Measurements from ENCODE around the gene CSTF2T. TPM values are rescaled to one million over a fixed set of nuclear protein-coding genes. Genes with fewer than 3 reads are reported as not detected.

CSTF2T gene
- total and polyA plus RNA-seq, 2 of the 13 experiments (the other 11 are each of a cell fraction or from before 2014, with no cell fraction given): 1.4 to 7.2 TPM

- TF ChIP-seq, protein P1, sequence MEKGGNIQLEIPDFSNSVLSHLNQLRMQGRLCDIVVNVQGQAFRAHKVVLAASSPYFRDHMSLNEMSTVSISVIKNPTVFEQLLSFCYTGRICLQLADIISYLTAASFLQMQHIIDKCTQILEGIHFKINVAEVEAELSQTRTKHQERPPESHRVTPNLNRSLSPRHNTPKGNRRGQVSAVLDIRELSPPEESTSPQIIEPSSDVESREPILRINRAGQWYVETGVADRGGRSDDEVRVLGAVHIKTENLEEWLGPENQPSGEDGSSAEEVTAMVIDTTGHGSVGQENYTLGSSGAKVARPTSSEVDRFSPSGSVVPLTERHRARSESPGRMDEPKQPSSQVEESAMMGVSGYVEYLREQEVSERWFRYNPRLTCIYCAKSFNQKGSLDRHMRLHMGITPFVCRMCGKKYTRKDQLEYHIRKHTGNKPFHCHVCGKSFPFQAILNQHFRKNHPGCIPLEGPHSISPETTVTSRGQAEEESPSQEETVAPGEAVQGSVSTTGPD (CRISPR knock-in tag; IDR thresholded peaks at IDR 0.05): no peak
- no peak for TF ChIP-seq ZMAT3 (CRISPR knock-in tag; conservative IDR thresholded peaks at IDR 0.05)
These were observed 47.8 kb upstream of the CSTF2T start (continued) for GRCh38 chr10:51747216-51747615.

- intact Hi-C loops (cut with micrococcal nuclease; ENCODE audit: unreplicated experiment): no loop called here
- H3K4me3 ChIP-seq (replicated peaks in 1 of 3; ENCODE audit: insufficient read depth in 1 of 3, low read depth in 2 of 3, low read length in 3 of 3): no peak overlapping the region
- no peak overlapping the region for H3K9ac ChIP-seq (ENCODE audit: insufficient read depth, low read depth, low read length)
- in situ Hi-C loops (cut with HindIII; ENCODE audit: extremely low pct_ligation_motif_present, low pct_unique_long_range_greater_than_20kb): no loop called here
- H3K4me2 ChIP-seq (ENCODE audit: low read depth, low read length): no peak overlapping the region
- no peak overlapping the region for H3K27ac ChIP-seq (ENCODE audit: extremely low read length, insufficient read depth, low read length)
- no peak for ATAC-seq
- H3K4me1 ChIP-seq (ENCODE audit: insufficient read depth, low read length): no peaks in the 10 kb centered on the region
- WGBS (ENCODE audit: low lambda C conversion rate): 88% methylated on average over 2 of the region's 2 CpGs
- H3K36me3 ChIP-seq (replicated peaks in 1 of 2; ENCODE audit: control insufficient read depth in 1 of 2, insufficient read depth in 2 of 2, low read length in 2 of 2): no peaks in the 10 kb centered on the region
- CTCF ChIA-PET (ENCODE audit: low intra/inter-chr PET ratio, low total read pairs): no interaction called here
- no peak for DNase-seq (ENCODE audit: low spot score)
- no peaks in the 10 kb centered on the region for H3K9me3 ChIP-seq (ENCODE audit: low read length)
- H3K79me2 ChIP-seq (ENCODE audit: insufficient read depth, low read length): no peaks in the 10 kb centered on the region
- POLR2A ChIA-PET: no interaction called here
- no peak overlapping the region for H2AFZ ChIP-seq (ENCODE audit: low read length)
- no peaks in the 10 kb centered on the region for H3K27me3 ChIP-seq (ENCODE audit: control insufficient read depth in 1 of 2, insufficient read depth in 2 of 2, low read length in 2 of 2)
- no peaks in the 10 kb centered on the region for H4K20me1 ChIP-seq (ENCODE audit: insufficient read depth, low read length)
- no peak for TF ChIP-seq YEATS4 (CRISPR knock-in tag; IDR thresholded peaks at IDR 0.05; ENCODE audit: borderline replicate concordance)
- no peak for TF ChIP-seq ADNP (CRISPR knock-in tag; IDR thresholded peaks at IDR 0.05)
- no peak for TF ChIP-seq ZFP41 (CRISPR knock-in tag; IDR thresholded peaks at IDR 0.05; ENCODE audit: borderline replicate concordance)
- no peak for TF ChIP-seq ZNF136 (CRISPR knock-in tag; IDR thresholded peaks at IDR 0.05; ENCODE audit: low read depth)
- TF ChIP-seq NR2F2 (IDR thresholded peaks at IDR 0.05; ENCODE audit: borderline replicate concordance, low read depth): no peak
- BruUV-seq (replicated peaks): no TSS peak
- FAIRE-seq: no peak
These were observed 46.0 kb upstream of the CSTF2T start for GRCh38 chr10:51745397-51745796.
